Stimulated activated CD8-positive, alpha-beta memory T cell treated with anti-CD3 and anti-CD28 coated beads, Interleukin-15, amount 100 ng/mL, for 48 hours (primary cell): Measurements from ENCODE around the gene RBM26.

Source experiments
- DNase-seq, 2 donors: peaks; one replicate each; pipeline ENCODE4 v3.0.0-alpha.2; 2020; ENCODE audit warnings: low read depth in 2 of 2

Gene RBM26

GRCh38 chr13:79338343-79338742 lies 67.7 kb downstream of the RBM26 start:
- DNase-seq, result no peak

GRCh38 chr13:79336966-79337365 lies 69.1 kb downstream of the RBM26 start:
- DNase-seq, result no peak

- no peak for DNase-seq
Measured at GRCh38 chr13:79328510-79328909, 77.5 kb downstream of the RBM26 start.

GRCh38 chr13:79320433-79320832 lies 85.6 kb downstream of the RBM26 start:
- no peak for DNase-seq

GRCh38 chr13:79318664-79319063 lies 87.4 kb downstream of the RBM26 start:
- DNase-seq, result no peak

- no peak for DNase-seq
Measured at GRCh38 chr13:79317856-79318255, 88.2 kb downstream of the RBM26 start.

GRCh38 chr13:79314652-79315051 lies 91.4 kb downstream of the RBM26 start:
- no peak for DNase-seq

- no peak for DNase-seq
Measured at GRCh38 chr13:79312340-79312855, 93.7 kb downstream of the RBM26 start.

GRCh38 chr13:79311386-79311785 lies 94.7 kb downstream of the RBM26 start:
- no peak for DNase-seq

GRCh38 chr13:79309690-79310089 lies 96.4 kb downstream of the RBM26 start:
- no peak for DNase-seq

- DNase-seq, result no peak
Measured at GRCh38 chr13:79307866-79308298, 98.2 kb downstream of the RBM26 start.

- DNase-seq, result no peak
Measured at GRCh38 chr13:79307433-79307861, 98.6 kb downstream of the RBM26 start.

GRCh38 chr13:79306650-79307049 lies 99.4 kb downstream of the RBM26 start:
- DNase-seq, result no peak

GRCh38 chr13:79297128-79297527 lies 108.9 kb downstream of the RBM26 start:
- no peak for DNase-seq

- DNase-seq, result no peak
Measured at GRCh38 chr13:79295906-79296706, 109.9 kb downstream of the RBM26 start.

- no peak for DNase-seq
Measured at GRCh38 chr13:79290595-79291244, 115.3 kb downstream of the RBM26 start.

- no peak for DNase-seq
Measured at GRCh38 chr13:79289571-79289970, 116.5 kb downstream of the RBM26 start.

GRCh38 chr13:79287939-79288795 lies 117.9 kb downstream of the RBM26 start:
- DNase-seq, result no peak

GRCh38 chr13:79285159-79285558 lies 120.9 kb downstream of the RBM26 start:
- DNase-seq, result no peak

GRCh38 chr13:79283742-79284141 lies 122.3 kb downstream of the RBM26 start:
- no peak for DNase-seq

GRCh38 chr13:79282976-79283375 lies 123.1 kb downstream of the RBM26 start:
- DNase-seq, result no peak

GRCh38 chr13:79282508-79282907 lies 123.5 kb downstream of the RBM26 start:
- no peak for DNase-seq
